Muscle layer of duodenum (tissue), 2 donors: Measurements from ENCODE around the gene SEC24C.

Source experiments
- H3K27ac ChIP-seq: one replicate; pipeline ENCODE4 v1.7.0; 2013; ENCODE audit warnings: mild to moderate bottlenecking, low read length
- H3K27me3 ChIP-seq: one replicate; pipeline ENCODE4 v1.7.0; 2013; ENCODE audit warnings: low read depth, mild to moderate bottlenecking, control low read depth, low read length
- H3K36me3 ChIP-seq, 2 donors: one replicate each; pipeline ENCODE4 v1.7.0; 2013; ENCODE audit warnings: low read length in 2 of 2, control low read depth in 1 of 2, mild to moderate bottlenecking in 1 of 2; ENCODE audit not compliant: insufficient read depth in 2 of 2, control insufficient read depth in 1 of 2
- H3K4me1 ChIP-seq, 2 donors: one replicate each; pipeline ENCODE4 v1.7.0; 2013; ENCODE audit warnings: low read length in 2 of 2, mild to moderate bottlenecking in 2 of 2, control low read depth in 1 of 2, moderate library complexity in 1 of 2; ENCODE audit not compliant: insufficient read depth in 2 of 2, control insufficient read depth in 1 of 2
- H3K4me3 ChIP-seq, 2 donors: one replicate each; pipeline ENCODE4 v1.7.0; 2013; ENCODE audit warnings: low read length in 2 of 2, low read depth in 1 of 2, mild to moderate bottlenecking in 1 of 2
- H3K9me3 ChIP-seq, 2 donors: one replicate each; pipeline ENCODE4 v1.7.0; 2013; ENCODE audit warnings: low read length in 2 of 2, control low read depth in 1 of 2, mild to moderate bottlenecking in 1 of 2; ENCODE audit not compliant: control insufficient read depth in 1 of 2
- donor health status: healthy.

SEC24C gene

DNA sequence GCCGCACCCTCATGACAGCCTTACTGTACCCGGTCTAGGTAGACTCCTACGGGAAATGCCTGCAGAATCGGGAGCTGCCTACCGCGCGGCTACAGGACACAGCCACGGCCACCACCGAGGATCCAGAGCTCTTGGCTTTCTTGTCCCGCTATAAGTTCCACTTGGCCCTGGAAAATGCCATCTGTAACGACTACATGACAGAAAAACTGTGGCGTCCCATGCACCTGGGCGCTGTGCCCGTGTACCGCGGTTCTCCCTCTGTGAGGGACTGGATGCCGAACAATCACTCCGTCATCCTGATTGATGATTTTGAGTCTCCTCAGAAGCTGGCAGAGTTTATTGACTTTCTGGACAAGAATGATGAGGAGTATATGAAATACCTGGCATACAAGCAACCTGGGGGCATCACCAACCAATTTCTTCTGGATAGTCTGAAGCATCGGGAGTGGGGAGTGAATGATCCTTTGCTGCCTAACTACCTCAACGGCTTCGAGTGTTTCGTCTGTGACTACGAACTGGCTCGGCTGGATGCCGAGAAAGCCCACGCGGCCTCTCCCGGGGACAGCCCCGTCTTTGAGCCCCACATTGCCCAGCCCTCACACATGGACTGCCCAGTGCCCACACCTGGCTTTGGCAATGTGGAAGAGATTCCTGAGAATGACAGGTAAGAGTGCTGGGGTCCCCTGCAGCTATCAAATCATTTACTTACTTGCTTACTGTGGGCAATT, 29.1 kb downstream of the SEC24C start:
- Histone ChIP-seq H3K4me3 (peak overlapping the region; percentile 96 to 97), H3K27me3 (no peaks in the 10 kb centered on the region), H3K4me1 (peaks cover 7 to 36% of the 10 kb centered on the region in 2 donors), H3K36me3 (peaks cover 38% of the 10 kb centered on the region in 2 donors), H3K27ac (peak overlapping the region; percentile 86), H3K9me3 (no peaks in the 10 kb centered on the region)

DNA sequence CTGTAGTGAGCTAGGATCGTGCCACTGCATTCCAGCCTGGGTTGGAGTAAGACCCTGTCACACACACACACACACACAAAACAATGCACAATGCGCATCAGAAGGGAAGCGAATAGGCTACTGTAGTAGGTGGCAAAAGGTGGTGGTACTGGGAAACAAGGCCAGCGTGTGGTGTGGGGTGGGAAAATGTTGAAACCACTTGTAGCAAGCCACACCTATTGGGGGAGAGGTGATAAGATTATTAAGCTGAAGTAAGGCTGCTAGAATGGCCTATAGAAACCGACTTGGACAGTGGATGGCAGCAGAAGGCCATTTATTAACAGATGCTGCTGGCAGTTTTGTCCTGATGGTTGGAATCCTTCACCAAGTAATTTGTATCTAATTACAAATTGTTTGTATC, 30.5 kb downstream of the SEC24C start:
- peaks cover 7 to 36% of the 10 kb centered on the region in 2 donors for H3K4me1 ChIP-seq
- H3K4me3 ChIP-seq: peak overlapping the region; percentile 27 to 29
- no peak overlapping the region for H3K27ac ChIP-seq
- no peaks in the 10 kb centered on the region for H3K27me3 ChIP-seq
- no peaks in the 10 kb centered on the region for H3K9me3 ChIP-seq
- peaks cover 25 to 33% of the 10 kb centered on the region in 2 donors for H3K36me3 ChIP-seq

DNA sequence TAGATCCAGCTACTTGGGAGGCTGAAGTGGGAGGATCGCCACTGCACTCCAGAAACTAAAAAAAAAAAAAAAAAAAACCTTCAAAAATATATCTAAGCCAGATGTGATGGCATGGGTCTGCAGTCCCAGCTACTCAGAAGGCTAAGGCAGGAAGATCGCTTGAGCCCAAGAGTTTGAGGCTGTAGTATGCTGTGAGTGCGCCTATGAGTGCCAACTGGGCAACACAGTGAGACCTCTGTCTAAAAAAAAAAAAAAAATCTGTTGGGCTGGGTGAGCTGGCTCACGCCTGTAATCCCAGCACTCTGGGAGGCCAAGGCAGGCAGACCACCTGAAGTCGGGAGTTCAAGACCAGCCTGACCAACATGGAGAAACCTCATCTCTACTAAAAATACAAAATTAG, 34.8 kb downstream of the SEC24C start:
- Histone ChIP-seq H3K9me3 (no peaks in the 10 kb centered on the region), H3K36me3 (peaks cover 5 to 16% of the 10 kb centered on the region in 2 donors), H3K4me1 (peaks cover 17 to 42% of the 10 kb centered on the region in 2 donors), H3K4me3 (no peak overlapping the region), H3K27me3 (no peaks in the 10 kb centered on the region), H3K27ac (no peak overlapping the region)

DNA sequence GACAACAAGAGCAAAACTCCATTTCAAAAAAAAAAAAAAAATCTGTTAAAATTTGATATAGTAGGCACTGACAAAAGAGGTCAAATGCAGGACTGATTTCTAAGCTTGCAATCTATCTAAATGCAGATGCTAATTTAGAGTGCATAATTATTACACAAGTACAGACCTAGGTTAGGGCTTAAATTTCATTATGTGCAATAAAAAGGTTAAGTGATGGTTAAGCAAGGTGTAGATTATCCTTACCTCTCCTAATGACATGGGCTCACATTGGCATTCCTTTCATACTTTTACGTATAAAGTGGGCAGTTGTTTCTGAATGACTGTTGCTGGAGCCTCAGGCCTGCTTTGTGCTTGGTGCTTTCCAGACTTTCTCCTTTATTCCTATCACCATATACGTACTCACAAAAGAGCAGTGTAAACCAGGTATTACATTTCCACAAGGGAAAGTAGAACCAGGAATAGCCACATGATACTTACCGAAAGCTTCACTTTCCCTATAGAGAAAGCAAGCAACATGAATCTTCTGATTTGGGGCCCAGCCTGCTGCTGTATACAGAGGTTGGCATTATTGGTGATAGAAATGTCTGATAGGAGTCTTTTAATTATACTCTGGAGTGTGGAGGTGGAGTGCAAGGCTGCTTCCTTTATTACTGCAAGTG, 35.5 kb downstream of the SEC24C start:
- Histone ChIP-seq H3K9me3 (no peaks in the 10 kb centered on the region), H3K4me1 (peaks cover 15 to 39% of the 10 kb centered on the region in 2 donors), H3K27ac (no peak overlapping the region), H3K4me3 (no peak overlapping the region), H3K36me3 (peaks cover 5 to 16% of the 10 kb centered on the region in 2 donors), H3K27me3 (no peaks in the 10 kb centered on the region)

DNA sequence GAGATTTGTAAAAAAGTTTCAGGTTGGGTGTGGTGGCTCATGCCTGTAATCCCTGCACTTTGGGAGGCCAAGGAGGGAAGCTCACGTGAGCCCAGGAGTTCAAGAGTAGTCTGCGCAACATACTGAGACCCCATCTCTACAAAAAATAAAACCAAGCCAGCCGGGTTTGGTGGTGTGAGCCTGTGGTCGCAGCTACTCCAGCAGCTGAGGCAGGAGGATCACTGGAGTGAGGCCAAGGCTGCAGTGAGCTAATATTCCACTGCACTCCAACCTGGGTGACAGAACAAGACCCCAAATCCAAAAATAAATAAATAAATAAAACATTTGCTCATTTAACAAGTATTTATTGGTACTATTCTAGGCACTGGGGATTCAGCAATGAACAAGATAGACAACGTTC, 36.1 kb downstream of the SEC24C start:
- H3K4me1 ChIP-seq: peaks cover 15 to 37% of the 10 kb centered on the region in 2 donors
- peaks cover 5 to 16% of the 10 kb centered on the region in 2 donors for H3K36me3 ChIP-seq
- H3K9me3 ChIP-seq: no peaks in the 10 kb centered on the region
- no peak overlapping the region for H3K27ac ChIP-seq
- H3K4me3 ChIP-seq: no peak overlapping the region
- no peaks in the 10 kb centered on the region for H3K27me3 ChIP-seq

DNA sequence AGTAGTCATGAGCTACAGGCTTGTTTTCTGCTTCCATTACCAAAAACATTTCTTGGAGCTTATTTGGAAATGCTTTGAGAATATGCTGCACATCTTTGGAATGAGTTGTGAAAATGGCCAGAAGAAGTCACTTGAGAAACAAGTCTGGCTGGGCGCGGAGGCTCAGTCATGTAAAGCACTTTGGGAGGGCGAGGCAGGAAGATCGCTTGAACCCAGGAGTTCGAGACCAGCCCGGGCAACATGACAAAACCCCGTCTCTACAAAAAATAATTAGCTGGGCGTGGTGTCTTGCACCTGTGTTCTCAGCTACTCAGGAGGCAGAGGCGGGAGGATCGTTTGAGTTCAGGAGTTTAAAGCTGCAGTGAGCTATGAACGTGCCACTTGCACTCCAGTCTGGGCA, 36.8 kb downstream of the SEC24C start:
- Histone ChIP-seq H3K4me1 (peaks cover 15 to 34% of the 10 kb centered on the region in 2 donors), H3K4me3 (peak overlapping the region; percentile 74 to 93), H3K9me3 (no peaks in the 10 kb centered on the region), H3K36me3 (peaks cover 0 to 11% of the 10 kb centered on the region in 2 donors), H3K27ac (peak overlapping the region; percentile 88), H3K27me3 (no peaks in the 10 kb centered on the region)

DNA sequence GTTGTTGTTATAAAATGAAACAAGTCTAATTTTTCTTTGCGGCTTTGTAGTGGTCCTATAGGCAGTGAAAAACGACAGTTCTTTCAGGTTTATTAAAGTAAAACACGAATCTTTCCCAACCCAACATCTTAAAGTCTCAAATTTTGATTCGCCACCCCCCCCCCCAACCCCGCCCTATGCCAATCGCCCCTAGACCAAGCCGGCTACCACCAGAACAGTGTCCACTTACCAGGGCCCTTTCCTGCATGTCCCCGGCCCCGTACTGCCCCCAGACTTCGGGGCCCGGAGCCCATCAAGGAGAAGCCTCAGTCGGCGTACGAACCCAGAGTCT, 37.3 kb downstream of the SEC24C start:
- Histone ChIP-seq H3K4me3 (peak overlapping the region; percentile 74 to 93), H3K27ac (peak overlapping the region; percentile 88), H3K36me3 (peaks cover 0 to 11% of the 10 kb centered on the region in 2 donors), H3K4me1 (peaks cover 15 to 38% of the 10 kb centered on the region in 2 donors), H3K27me3 (no peaks in the 10 kb centered on the region), H3K9me3 (no peaks in the 10 kb centered on the region)

DNA sequence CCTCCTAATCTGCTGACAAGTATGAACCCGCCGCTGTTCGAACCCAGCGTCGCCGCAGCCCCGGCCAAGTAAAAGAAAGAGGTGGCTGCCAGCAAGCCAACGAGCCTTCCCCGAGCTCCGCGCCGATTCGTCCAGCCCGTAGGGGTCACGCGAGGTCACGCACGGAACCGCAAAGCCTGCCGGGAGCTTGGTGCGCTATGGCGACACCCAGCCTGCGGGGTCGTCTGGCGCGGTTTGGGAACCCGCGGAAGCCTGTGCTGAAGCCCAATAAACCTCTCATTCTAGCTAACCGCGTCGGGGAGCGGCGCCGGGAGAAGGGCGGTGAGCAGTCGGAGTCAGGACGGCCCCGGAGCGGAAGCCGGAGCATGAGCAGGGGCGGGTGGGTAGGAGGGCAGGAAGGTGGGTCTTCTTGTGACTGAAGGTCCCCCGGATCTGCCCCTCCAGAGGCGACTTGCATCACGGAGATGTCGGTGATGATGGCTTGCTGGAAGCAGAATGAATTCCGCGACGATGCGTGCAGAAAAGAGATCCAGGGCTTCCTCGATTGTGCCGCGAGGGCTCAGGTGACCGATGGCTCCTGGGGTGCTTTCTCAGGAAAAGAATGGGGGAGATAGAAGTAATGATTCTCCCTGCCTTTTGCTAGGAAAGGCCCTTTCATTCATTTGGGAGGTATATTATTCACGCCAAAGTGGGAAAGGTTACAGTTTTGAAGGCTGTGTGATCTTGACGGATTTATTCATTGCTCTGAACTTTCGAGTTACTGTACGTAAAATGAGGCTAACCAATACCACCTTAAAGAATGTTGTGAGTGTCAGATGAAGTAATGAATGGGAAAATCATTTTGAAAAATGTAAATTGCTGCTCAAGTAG, 37.9 kb downstream of the SEC24C start, which contains the start of gene CHCHD1:
CHCHD1 (plus strand) TSS at position 170 of the 870 bp plus-strand sequence; CDS start at position 198, 28 bp downstream.
- no peaks in the 10 kb centered on the region for H3K27me3 ChIP-seq
- no peaks in the 10 kb centered on the region for H3K9me3 ChIP-seq
- H3K4me1 ChIP-seq: peaks cover 15 to 44% of the 10 kb centered on the region in 2 donors
- H3K36me3 ChIP-seq: peaks cover 0 to 11% of the 10 kb centered on the region in 2 donors
- peak within 1 kb of the TSS; percentile 74 to 93 for H3K4me3 ChIP-seq
- peak within 1 kb of the TSS; percentile 88 for H3K27ac ChIP-seq

DNA sequence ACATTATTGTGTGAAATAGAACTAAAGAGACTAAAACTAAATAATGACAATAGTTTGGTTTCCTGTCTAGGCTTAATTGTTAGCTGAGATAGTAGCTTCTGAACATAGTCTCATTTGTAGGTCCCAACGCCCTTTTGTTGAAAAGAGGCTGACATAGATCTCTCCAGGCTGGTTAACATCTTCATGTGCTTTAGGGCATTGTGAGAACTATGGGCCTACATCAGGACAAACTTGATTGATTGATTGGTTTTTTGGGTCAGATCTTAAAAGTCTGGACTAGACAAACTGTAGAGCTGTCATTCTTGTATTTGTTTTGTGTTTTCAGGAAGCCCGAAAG, 38.5 kb downstream of the SEC24C start:
- Histone ChIP-seq H3K27ac (peak overlapping the region; percentile 88), H3K9me3 (no peaks in the 10 kb centered on the region), H3K4me3 (peak overlapping the region; percentile 74 to 93), H3K4me1 (peaks cover 15 to 49% of the 10 kb centered on the region in 2 donors), H3K36me3 (peaks cover 0 to 11% of the 10 kb centered on the region in 2 donors), H3K27me3 (no peaks in the 10 kb centered on the region)

DNA sequence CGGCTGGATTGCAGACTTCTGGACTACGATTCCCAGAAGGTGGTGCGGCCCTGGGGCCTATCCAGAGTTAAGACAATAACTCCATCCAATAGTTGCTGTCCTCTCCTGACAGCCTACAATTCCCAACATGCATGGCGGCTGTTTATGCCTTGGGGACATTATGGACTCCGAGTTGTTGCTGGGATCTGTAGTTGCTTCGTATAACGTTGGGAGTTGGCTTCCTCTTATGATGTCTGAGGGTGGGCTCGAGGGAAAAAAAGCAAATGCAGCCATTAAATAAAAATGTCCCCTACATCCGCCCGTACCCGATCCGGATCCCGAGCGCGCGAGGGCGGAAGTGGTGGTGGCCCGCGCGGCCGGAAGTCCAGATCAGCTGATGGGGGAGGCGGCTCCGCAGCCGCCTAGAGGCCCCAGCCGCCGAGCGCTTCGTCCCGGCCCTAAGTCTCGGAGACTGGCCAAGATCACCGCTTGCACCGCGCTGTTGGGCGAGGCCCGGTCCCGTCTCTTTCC, 41.1 kb downstream of the SEC24C start, which contains the start of gene ZSWIM8:
ZSWIM8 (plus strand) TSS at position 396 of the 510 bp plus-strand sequence. CDS start 273 bp downstream, outside the sequence.
- peaks cover 14 to 16% of the 10 kb centered on the region in 2 donors for H3K36me3 ChIP-seq
- H3K27ac ChIP-seq: peak within 1 kb of the TSS; percentile 83
- H3K27me3 ChIP-seq: no peaks in the 10 kb centered on the region
- H3K9me3 ChIP-seq: no peaks in the 10 kb centered on the region
- H3K4me3 ChIP-seq: peak within 1 kb of the TSS; percentile 77 to 94
- peaks cover 15 to 52% of the 10 kb centered on the region in 2 donors for H3K4me1 ChIP-seq
